DMS53 treated with DMSO at 0.1 percent for 48 hours (cell line): Measurements from ENCODE around the gene OR1F1.
"Not testable (repeated sequence)": the region's sequence is repeated elsewhere in the genome, so short reads cannot be mapped to it uniquely, and the experiment has no call there.

Experiments
- DNase-seq: peaks from one replicate; lab custom pipeline; 2025; ENCODE audit not compliant: unreplicated experiment; lab: John Stamatoyannopoulos, UW

OR1F1 gene

DNA sequence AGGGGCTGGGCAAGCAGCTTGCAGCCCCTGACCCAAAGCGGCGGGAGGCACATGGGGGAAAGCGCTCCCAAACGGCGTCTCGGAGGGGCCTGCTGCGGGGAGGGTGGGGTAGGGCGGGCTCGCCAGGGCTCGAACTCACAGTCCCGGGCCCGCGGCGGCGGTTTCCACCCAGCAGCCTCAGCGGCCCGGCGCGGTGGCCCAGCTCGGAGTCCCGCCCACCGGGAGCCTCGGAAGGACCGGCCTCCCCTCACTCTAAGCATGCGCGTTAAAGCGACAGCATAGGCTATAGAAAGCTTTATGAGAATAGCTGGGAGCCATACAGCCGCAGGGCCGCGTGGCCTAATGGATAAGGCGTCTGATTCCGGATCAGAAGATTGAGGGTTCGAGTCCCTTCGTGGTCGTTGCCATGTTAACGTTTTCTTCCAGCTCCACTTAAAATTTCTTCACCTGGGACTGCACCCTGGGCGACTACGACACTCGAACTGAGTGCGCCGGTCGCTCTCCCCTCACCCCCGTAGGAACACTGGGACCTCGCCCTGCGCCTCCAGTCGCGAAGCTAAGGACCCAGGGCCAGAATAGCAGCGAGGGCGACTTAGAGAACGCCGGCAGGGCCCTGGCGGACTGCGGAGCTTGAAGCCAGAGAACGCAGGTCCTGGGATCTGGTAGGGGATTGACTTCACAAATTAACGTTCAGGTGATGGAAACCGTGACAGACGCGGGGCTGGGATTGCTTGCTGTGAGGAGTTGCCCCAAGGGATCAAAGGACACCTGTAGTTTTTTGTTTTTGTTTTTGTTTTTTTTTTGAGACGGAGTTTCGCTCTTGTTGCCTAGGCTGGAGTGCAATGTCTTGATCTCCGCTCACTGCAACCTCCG is 37.4 kb upstream of the OR1F1 start:
- peak; percentile 82 for DNase-seq

DNA sequence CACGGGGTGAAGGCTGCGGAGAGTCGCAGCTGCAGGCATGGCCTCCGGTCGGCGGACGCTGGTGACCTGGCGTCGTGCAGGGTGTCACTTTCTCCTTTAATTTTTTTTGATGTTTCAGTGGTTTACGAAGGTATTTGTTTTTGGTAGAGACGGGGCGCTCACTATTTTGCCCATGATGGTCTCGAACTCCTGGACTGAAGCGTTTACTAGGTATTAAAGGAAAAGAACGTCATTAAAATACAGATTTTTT is 36.1 kb upstream of the OR1F1 start:
- no peak for DNase-seq

- peak; percentile 68 for DNase-seq
These were observed 35.6 kb upstream of the OR1F1 start for GRCh38 chr16:3152277-3152990.

GRCh38 chr16:3152991-3153368 is 35.0 kb upstream of the OR1F1 start:
- no peak for DNase-seq

DNA sequence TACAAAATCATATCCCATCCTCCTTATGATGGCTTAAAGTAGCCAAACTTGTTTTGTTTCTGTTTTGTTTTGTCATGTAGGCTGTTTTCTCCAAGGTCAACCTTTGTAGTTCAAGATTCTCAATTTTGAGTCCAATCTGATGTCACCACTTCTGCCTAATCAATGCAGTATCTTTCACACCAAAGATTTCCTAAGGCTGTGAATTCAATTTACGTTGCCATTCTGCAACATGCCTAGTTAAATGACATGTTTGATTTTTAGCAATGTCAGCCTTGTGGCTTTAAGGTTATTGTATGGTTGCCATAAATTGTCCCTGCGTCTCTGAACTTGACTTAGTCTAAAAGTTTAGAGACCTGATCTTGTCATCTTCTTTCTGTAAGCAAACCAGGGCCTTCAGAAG is 32.8 kb upstream of the OR1F1 start:
- no peak for DNase-seq

- DNase-seq = no peak
These were observed 32.0 kb upstream of the OR1F1 start for GRCh38 chr16:3155972-3156371.

DNA sequence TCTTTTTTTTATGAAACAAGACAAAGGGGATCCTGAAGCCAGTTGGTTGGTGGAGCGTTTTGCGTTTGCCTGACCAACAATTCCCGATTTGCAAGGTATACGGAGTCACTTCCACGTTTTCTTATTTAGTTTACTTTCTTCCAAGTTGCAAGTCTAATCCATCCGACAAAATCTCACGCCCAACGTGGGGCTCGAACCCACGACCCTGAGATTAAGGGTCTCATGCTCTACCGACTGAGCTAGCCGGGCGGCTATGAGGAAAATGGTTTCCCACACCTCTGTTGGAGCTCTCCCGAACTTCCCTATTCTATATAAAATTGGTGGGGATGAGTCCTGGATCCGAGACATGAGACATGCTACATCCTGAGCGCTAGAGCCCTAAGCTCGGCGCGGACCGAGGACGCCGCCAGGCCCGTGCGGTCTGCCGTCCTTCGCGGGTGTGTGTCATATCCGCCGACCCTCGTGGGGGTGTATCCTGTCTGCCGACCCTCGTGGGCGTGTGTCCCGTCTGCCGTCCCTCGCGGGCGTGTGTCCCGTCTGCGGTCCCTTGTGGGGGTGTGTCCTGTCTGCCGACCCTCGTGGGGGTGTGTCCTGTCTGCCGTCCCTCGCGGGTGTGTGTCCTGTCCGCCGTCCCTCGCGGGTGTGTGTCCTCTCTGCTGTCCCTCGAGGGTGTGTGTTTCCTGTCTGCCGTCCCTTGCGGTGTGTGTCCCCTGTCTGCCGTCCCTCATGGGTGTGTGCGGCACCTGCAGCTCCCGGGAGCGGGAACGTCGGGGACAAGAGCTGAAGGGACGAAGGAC is 30.6 kb upstream of the OR1F1 start:
- peak; percentile 71 for DNase-seq

DNA sequence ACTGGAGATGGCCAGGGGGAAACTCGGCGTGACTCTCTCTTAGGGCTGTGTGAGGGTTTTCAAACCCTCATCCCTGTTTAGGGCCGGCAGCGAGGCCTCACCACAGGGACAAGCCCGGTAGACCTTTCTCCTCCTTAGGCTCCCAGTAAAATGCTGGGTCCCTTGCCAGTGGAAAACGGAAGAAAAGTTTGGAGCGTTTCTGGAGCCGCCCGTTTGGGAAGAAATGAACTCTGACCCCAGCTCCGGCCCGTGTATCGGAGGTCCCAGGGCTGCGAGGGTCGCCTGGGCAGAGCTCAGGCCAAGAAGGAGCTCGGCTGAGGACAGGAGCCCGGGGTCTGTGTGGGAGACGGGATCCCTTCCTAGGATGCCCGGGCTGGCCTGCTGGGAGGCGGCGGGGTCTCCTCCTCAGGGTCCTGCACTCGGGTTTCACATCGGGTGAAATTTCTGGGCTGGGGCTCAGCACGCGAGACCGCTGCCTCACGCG is 29.9 kb upstream of the OR1F1 start:
- DNase-seq = no peak

DNA sequence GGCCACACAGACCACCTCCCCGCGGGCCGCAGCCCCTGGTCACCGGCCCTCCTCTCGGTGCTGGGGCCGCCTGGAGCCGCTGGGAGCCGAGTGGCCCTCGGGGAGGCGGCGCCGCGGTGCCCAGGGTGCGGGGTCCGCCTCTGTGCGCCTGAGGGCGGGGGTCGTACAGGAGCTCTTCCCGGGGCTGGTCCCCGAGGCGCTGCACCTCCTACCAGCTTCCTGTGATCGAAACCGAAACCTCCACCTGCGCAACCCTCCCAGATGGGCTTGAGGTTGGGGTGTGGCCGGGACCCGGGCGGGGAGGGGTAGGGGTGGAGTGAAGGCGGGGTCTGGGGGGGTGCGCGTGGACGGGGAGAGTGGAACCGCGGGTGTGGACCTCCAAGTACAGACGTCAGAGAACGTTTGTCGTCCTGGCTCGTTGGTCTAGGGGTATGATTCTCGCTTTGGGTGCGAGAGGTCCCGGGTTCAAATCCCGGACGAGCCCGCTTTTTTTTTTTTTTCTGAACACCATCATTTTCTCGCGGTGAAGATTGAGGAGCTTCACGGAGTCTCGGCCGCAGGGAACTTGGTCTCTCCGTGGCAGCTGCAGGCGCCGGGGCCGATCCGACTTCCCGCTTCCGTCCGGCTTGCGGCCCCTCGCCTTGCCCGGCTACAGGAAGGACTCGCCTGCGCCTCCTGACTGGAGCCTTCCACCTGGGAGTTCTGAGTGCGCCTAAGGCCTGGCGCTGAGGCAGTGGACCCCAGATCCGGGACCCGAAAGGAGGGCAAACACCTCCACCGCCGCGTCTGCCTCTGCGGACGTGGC is 29.3 kb upstream of the OR1F1 start:
- DNase-seq = peak; percentile 59

- DNase-seq = peak; percentile 53
These were observed 26.6 kb upstream of the OR1F1 start for GRCh38 chr16:3161235-3162018.

- DNase-seq = no peak
These were observed 23.6 kb upstream of the OR1F1 start for GRCh38 chr16:3164121-3164991.

GRCh38 chr16:3165111-3165822 is 22.7 kb upstream of the OR1F1 start:
- DNase-seq = no peak

- DNase-seq = no peak
These were observed 21.5 kb upstream of the OR1F1 start for GRCh38 chr16:3166505-3166886.

DNA sequence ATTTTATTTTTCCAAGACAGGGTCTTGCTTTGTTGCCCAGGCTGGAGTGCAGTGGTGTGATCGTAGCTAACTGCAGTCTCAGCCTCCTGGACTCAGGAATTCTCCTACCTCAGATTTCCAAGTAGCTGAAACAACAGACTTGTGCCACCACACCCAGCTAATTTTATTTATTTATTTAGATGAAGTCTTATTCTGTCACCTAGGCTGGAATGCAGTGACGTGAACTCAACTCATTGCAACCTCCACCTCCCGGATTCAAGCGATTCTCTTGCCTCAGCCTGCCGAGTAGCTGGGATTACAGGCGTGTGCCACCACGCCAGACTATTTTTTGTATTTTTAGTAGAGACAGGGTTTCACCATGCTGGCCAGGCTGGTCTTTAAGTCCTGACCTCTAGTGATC is 19.3 kb upstream of the OR1F1 start:
- DNase-seq = not testable (repeated sequence)

- DNase-seq = no peak
These were observed 17.4 kb upstream of the OR1F1 start for GRCh38 chr16:3170440-3171180.

GRCh38 chr16:3171181-3171854 is 16.7 kb upstream of the OR1F1 start:
- no peak for DNase-seq

- DNase-seq = no peak
These were observed 16.0 kb upstream of the OR1F1 start for GRCh38 chr16:3171855-3172593.
